H9 (cell line): ENCODE data around the gene IP6K3. TPM values are rescaled to one million over a fixed set of nuclear protein-coding genes. Genes with fewer than 3 reads are reported as not detected.

Experiments
- DNase-seq: peaks from one replicate; pipeline ENCODE4 v3.0.0-alpha.2; 2017
- H2AFZ ChIP-seq: one replicate; pipeline ENCODE4 v1.6.1; 2013; ENCODE audit warnings: mild to moderate bottlenecking, low read length, control low read depth, moderate library complexity
- H2AK5ac ChIP-seq: 2 replicates; pipeline ENCODE4 v1.6.1; 2013; ENCODE audit warnings: low read length, control low read depth, mixed read lengths; ENCODE audit not compliant: insufficient read length
- H2BK120ac ChIP-seq: one replicate; pipeline ENCODE4 v1.6.1; 2013; ENCODE audit warnings: low read depth, mild to moderate bottlenecking, low read length, control low read depth, inconsistent platforms; ENCODE audit not compliant: poor library complexity, severe bottlenecking
- H2BK12ac ChIP-seq: 2 replicates; pipeline ENCODE4 v1.6.1; 2013; ENCODE audit warnings: low read length, control low read depth, mixed read lengths, low read depth; ENCODE audit not compliant: insufficient read length
- H2BK15ac ChIP-seq: 2 replicates; pipeline ENCODE4 v1.6.1; 2013; ENCODE audit warnings: low read depth, low read length, control low read depth
- H2BK20ac ChIP-seq: one replicate; pipeline ENCODE4 v1.6.1; 2013; ENCODE audit warnings: low read depth, mild to moderate bottlenecking, low read length, control low read depth, inconsistent platforms; ENCODE audit not compliant: poor library complexity, severe bottlenecking
- H2BK5ac ChIP-seq: 2 replicates; pipeline ENCODE4 v1.6.1; 2013; ENCODE audit warnings: low read length, control low read depth, mixed read lengths; ENCODE audit not compliant: insufficient read length
- H3K14ac ChIP-seq: 2 replicates; pipeline ENCODE4 v1.6.1; 2013; ENCODE audit warnings: low read length, control low read depth; ENCODE audit not compliant: insufficient read depth
- H3K18ac ChIP-seq: 2 replicates; pipeline ENCODE4 v1.6.1; 2013; ENCODE audit warnings: low read depth, mild to moderate bottlenecking, mixed read lengths, low read length, control low read depth; ENCODE audit not compliant: insufficient read length
- H3K23ac ChIP-seq: 2 replicates; pipeline ENCODE4 v1.6.1; 2013; ENCODE audit warnings: low read length, control low read depth, mixed read lengths, low read depth; ENCODE audit not compliant: insufficient read length
- H3K23me2 ChIP-seq: 2 replicates; pipeline ENCODE4 v1.6.1; 2013; ENCODE audit warnings: low read depth, mild to moderate bottlenecking, mixed read lengths, low read length, control low read depth; ENCODE audit not compliant: insufficient read length, poor library complexity, severe bottlenecking
- H3K27ac ChIP-seq: 2 replicates; pipeline ENCODE4 v1.5.1; 2013; ENCODE audit warnings: low read length, control low read depth, mixed read lengths, low read depth; ENCODE audit not compliant: insufficient read length
- H3K27me3 ChIP-seq: 2 replicates; pipeline ENCODE4 v1.6.1; 2013; ENCODE audit warnings: low read length, control low read depth, inconsistent platforms; ENCODE audit not compliant: insufficient read depth
- H3K4ac ChIP-seq: 2 replicates; pipeline ENCODE4 v1.6.1; 2013; ENCODE audit warnings: low read depth, mild to moderate bottlenecking, control low read depth, inconsistent platforms, low read length, moderate library complexity
- H3K4me1 ChIP-seq: 2 replicates; pipeline ENCODE4 v1.6.1; 2013; ENCODE audit warnings: low read length, control low read depth, inconsistent platforms; ENCODE audit not compliant: insufficient read depth
- H3K4me2 ChIP-seq: 2 replicates; pipeline ENCODE4 v1.6.1; 2013; ENCODE audit warnings: low read length, control low read depth, mixed read lengths; ENCODE audit not compliant: insufficient read length, insufficient read depth
- H3K56ac ChIP-seq: 2 replicates; pipeline ENCODE4 v1.6.1; 2013; ENCODE audit warnings: low read depth, mild to moderate bottlenecking, mixed read lengths, low read length, control low read depth; ENCODE audit not compliant: insufficient read length
- H3K79me1 ChIP-seq: 2 replicates; pipeline ENCODE4 v1.6.1; 2013; ENCODE audit warnings: low read depth, mild to moderate bottlenecking, moderate library complexity, low read length, control low read depth, inconsistent platforms; ENCODE audit not compliant: insufficient read depth, poor library complexity, severe bottlenecking
- H3K79me2 ChIP-seq: 2 replicates; pipeline ENCODE4 v1.6.1; 2013; ENCODE audit warnings: low read length, control low read depth, inconsistent platforms; ENCODE audit not compliant: insufficient read depth
- H3K9ac ChIP-seq: 2 replicates; pipeline ENCODE4 v1.6.1; 2013; ENCODE audit warnings: low read length, control low read depth, mixed read lengths; ENCODE audit not compliant: insufficient read length; ENCODE audit errors: extremely low read depth
- H3K9me3 ChIP-seq: one replicate; pipeline ENCODE4 v1.6.1; 2013; ENCODE audit warnings: low read depth, low read length, inconsistent platforms; ENCODE audit not compliant: control insufficient read depth
- H3T11ph ChIP-seq: one replicate; pipeline ENCODE4 v1.6.1; 2013; ENCODE audit warnings: mild to moderate bottlenecking, low read length, control low read depth, inconsistent platforms
- H4K20me1 ChIP-seq: one replicate; pipeline ENCODE4 v1.6.1; 2013; ENCODE audit not compliant: control insufficient read depth, insufficient read length, insufficient read depth
- H4K5ac ChIP-seq: 2 replicates; pipeline ENCODE4 v1.6.1; 2013; ENCODE audit warnings: low read depth, mild to moderate bottlenecking, mixed read lengths, low read length, control low read depth; ENCODE audit not compliant: insufficient read length
- H4K8ac ChIP-seq: replicated peaks from 2 replicates; pipeline ENCODE4 v1.6.1; 2013; ENCODE audit warnings: low read length, control low read depth, mixed read lengths, low read depth; ENCODE audit not compliant: insufficient read length
- H4K91ac ChIP-seq: 2 replicates; pipeline ENCODE4 v1.6.1; 2013; ENCODE audit warnings: low read depth, mild to moderate bottlenecking, moderate library complexity, mixed read lengths, low read length, control low read depth; ENCODE audit not compliant: insufficient read length
- H3K27ac Mint-ChIP-seq, 3 experiments: 2 replicates in 2 of 3; 3 replicates in 1 of 3; pipeline ENCODE4 v1.8.0; 2020 to 2021; ENCODE audit warnings: mixed read lengths in 3 of 3, mild to moderate bottlenecking in 1 of 3, moderate library complexity in 1 of 3
- H3K27me3 Mint-ChIP-seq: 2 replicates; pipeline ENCODE4 v1.8.0; 2021; ENCODE audit warnings: low read depth, mild to moderate bottlenecking, moderate library complexity, mixed read lengths
- H3K36me3 Mint-ChIP-seq, 3 experiments: 2 replicates in 2 of 3; 3 replicates in 1 of 3; pipeline ENCODE4 v1.8.0; 2020 to 2021; ENCODE audit warnings: low read depth in 3 of 3, mixed read lengths in 3 of 3; ENCODE audit not compliant: insufficient read depth in 1 of 3
- H3K4me1 Mint-ChIP-seq, 2 experiments: 2 replicates each; pipeline ENCODE4 v1.8.0; 2020; ENCODE audit warnings: mixed read lengths in 2 of 2
- H3K4me3 Mint-ChIP-seq, 2 experiments: 2 replicates in 1 of 2; 3 replicates in 1 of 2; pipeline ENCODE4 v1.8.0; 2020 to 2021; ENCODE audit warnings: mild to moderate bottlenecking in 2 of 2, mixed read lengths in 2 of 2, moderate library complexity in 1 of 2
- H3K9me3 Mint-ChIP-seq, 2 experiments: 2 replicates in 1 of 2; 3 replicates in 1 of 2; pipeline ENCODE4 v1.8.0; 2020; ENCODE audit warnings: mild to moderate bottlenecking in 2 of 2, mixed read lengths in 2 of 2, moderate library complexity in 1 of 2
- whole genome bisulfite sequencing: extraction: QIAGEN DNeasy Blood & Tissue Kit; methylation state at CpG from one replicate; pipeline ENCODE4 v1.1.7; 2013; ENCODE audit warnings: missing lambda C conversion rate, low lambda C conversion rate, mixed read lengths; ENCODE audit not compliant: insufficient read length; ENCODE audit errors: extremely low coverage; 5-methylcytosine and 5-hydroxymethylcytosine counted together
- total RNA-seq: library from RNA; stranded (reverse); gene quantifications from 2 replicates; pipeline ENCODE4 v1.2.1, GENCODE V29; 2021
- TF ChIP-seq, protein P1 (sequence below): fragments of 200-600 bp; sonication (generic); conservative IDR thresholded peaks from 3 replicates; pipeline ENCODE4 v1.8.0; 2021; ENCODE audit warnings: antibody characterized with exemption, mild to moderate bottlenecking

The IP6K3 gene
- total RNA-seq, 1 experiment from 2014 or later = 0.46 TPM

DNA sequence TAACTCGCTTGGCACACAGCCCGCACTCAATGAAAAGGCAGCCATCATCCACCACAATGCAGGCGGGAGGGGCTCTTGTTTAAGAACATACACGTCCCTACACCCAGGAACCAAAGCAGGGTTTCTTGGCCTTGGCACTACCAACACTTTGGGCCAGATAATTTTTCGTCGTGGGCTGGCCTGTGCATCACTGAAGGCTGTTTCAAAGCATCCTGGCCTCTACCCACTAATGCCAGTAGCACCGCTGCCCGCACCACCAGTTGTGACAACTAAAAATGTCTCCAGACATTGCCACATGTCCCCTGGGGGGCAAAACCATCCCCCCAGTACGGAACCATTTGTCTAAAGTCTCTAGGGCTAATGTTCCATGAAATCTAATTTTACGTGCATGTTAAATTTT is 48.2 kb downstream of the IP6K3 start:
- peaks cover 14 to 15% of the 10 kb centered on the region in 2 experiments for H3K4me1 Mint-ChIP-seq
- H2AFZ ChIP-seq = no peak overlapping the region
- peaks cover 11 to 67% (median 61%) of the 10 kb centered on the region in 3 experiments; a peak in 6 of 7 replicates for H3K36me3 Mint-ChIP-seq

More for the DNA sequence above, 48.2 kb downstream of the IP6K3 start:
- no peak overlapping the region for H2BK12ac ChIP-seq
- no peak overlapping the region for H3K4me3 Mint-ChIP-seq
- no peak overlapping the region for H2BK120ac ChIP-seq
- no peak overlapping the region for H2BK20ac ChIP-seq
- no peak overlapping the region for H3K4ac ChIP-seq
- no peak overlapping the region for H3T11ph ChIP-seq
- no peak overlapping the region for H3K14ac ChIP-seq
- 0 out of 7 replicates have a peak overlapping the region, but pooled peaks of 1 of the 3 experiments have one; percentile 61 for H3K27ac Mint-ChIP-seq
- no CpG with 5 or more reads among the region's 10 CpGs for WGBS
- H3K23ac ChIP-seq = no peak overlapping the region
- H4K5ac ChIP-seq = no peak overlapping the region
- H3K9me3 ChIP-seq = no peaks in the 10 kb centered on the region
- no peaks in the 10 kb centered on the region for H3K9me3 Mint-ChIP-seq
- TF ChIP-seq, protein P1, sequence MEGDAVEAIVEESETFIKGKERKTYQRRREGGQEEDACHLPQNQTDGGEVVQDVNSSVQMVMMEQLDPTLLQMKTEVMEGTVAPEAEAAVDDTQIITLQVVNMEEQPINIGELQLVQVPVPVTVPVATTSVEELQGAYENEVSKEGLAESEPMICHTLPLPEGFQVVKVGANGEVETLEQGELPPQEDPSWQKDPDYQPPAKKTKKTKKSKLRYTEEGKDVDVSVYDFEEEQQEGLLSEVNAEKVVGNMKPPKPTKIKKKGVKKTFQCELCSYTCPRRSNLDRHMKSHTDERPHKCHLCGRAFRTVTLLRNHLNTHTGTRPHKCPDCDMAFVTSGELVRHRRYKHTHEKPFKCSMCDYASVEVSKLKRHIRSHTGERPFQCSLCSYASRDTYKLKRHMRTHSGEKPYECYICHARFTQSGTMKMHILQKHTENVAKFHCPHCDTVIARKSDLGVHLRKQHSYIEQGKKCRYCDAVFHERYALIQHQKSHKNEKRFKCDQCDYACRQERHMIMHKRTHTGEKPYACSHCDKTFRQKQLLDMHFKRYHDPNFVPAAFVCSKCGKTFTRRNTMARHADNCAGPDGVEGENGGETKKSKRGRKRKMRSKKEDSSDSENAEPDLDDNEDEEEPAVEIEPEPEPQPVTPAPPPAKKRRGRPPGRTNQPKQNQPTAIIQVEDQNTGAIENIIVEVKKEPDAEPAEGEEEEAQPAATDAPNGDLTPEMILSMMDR = no peak
- no peak overlapping the region for H4K91ac ChIP-seq
- H3K27me3 Mint-ChIP-seq = no peaks in the 10 kb centered on the region
- no peak overlapping the region for H3K27ac ChIP-seq
- H4K20me1 ChIP-seq = no peaks in the 10 kb centered on the region
- H2BK5ac ChIP-seq = no peak overlapping the region
- 0 out of 2 replicates have a peak, but pooled peaks cover 3% of the 10 kb centered on the region for H3K4me1 ChIP-seq
- no peaks in the 10 kb centered on the region for H3K79me1 ChIP-seq
- H3K9ac ChIP-seq = no peak overlapping the region
- no peak overlapping the region for H3K56ac ChIP-seq
- no peaks in the 10 kb centered on the region for H3K79me2 ChIP-seq
- no peak for DNase-seq
- H4K8ac ChIP-seq = no peak overlapping the region
- no peak overlapping the region for H2BK15ac ChIP-seq
- H2AK5ac ChIP-seq = no peak overlapping the region
- no peaks in the 10 kb centered on the region for H3K23me2 ChIP-seq
- no peak overlapping the region for H3K4me2 ChIP-seq
- no peaks in the 10 kb centered on the region for H3K27me3 ChIP-seq
- no peak overlapping the region for H3K18ac ChIP-seq
